Erythroblast (primary cell): ENCODE results near the gene GLIS2.

Source experiments
- DNase-seq, 2 experiments: peaks; one replicate each; lab custom pipeline; 2025; lab: John Stamatoyannopoulos, UW
- GATA1 ChIP-seq: IDR thresholded peaks from 2 replicates; pipeline ENCODE4 v1.6.1; 2011; ENCODE audit warnings: low read depth, mild to moderate bottlenecking, control low read depth, low read length, moderate library complexity
- POLR2A ChIP-seq: IDR thresholded peaks from 2 replicates; pipeline ENCODE4 v1.6.1; 2011; ENCODE audit warnings: mild to moderate bottlenecking, low read length

GLIS2 gene

GRCh38 chr16:4315186-4316107, at the start of gene GLIS2:
Gene GLIS2 (plus strand): TSS chr16:4316067. CDS start chr16:4332281, 16,214 bp downstream.
- peak in 1 of 2 experiments; percentile 24 for DNase-seq
- TF ChIP-seq GATA1 (no peak), POLR2A (no peak)

GRCh38 chr16:4266372-4266771, 49.5 kb upstream of the GLIS2 start:
- peak; percentile 41 to 57 for DNase-seq
- TF ChIP-seq POLR2A (no peak), GATA1 (no peak)

- TF ChIP-seq POLR2A (no peak), GATA1 (no peak)
Observed at GRCh38 chr16:4270091-4270490, 45.8 kb upstream of the GLIS2 start.

GRCh38 chr16:4270595-4270994, 45.3 kb upstream of the GLIS2 start:
- TF ChIP-seq GATA1 (no peak), POLR2A (no peak)
- no peak for DNase-seq

More at GRCh38 chr16:4270091-4270490, 45.8 kb upstream of the GLIS2 start:
- DNase-seq = no peak

DNA sequence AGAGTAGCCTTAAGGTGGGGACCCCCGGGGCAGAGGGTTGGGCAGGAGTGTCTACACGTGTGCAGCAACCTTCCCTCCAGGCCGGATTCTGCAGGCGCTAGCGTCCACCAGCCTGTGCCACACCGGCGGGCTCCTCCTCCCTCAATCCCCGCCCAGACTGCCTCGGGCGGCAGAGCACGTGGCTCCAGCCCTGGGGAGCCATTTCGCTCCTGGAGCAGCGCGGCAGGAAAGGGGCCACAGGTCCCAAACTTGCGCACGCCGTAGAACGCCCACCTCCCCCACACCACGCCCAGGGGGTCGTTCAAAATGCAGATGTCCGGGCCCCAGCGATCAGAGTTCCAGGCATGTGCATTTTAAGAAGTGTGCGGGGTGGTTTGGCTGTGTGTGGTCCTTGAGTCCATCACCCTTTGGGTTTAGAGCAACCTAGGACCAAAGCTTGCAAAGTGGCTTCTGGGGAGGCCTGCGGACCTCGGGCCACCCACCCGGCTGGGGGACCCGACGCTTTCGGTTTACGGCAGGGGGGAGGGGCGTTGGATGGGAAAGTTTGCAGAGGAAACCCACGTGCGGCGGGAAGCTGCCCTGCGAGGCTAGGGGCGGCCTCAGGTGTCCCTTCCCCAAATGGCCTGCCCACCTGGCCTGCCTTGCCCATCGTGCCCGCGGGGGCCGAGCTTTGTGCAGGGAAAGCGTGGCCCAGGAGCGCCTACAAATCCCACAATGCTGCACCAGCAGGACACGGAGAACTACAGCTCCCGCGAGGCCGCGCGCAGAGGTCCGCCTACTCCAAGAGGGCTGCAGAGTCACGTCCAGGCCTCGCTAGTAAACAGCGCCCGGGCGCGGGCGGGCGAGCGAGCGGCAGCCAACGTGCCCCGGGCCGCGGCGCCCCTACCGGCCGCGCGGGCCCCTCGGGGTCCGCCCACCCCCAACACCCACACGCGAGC, 44.4 kb upstream of the GLIS2 start:
- DNase-seq = peak; percentile 93 to 94
- TF ChIP-seq POLR2A (peak; percentile 64), GATA1 (no peak)

GRCh38 chr16:4272114-4272956, 43.5 kb upstream of the GLIS2 start:
- DNase-seq = peak; percentile 64 to 68
- no peak for TF ChIP-seq GATA1
- no peak for TF ChIP-seq POLR2A

GRCh38 chr16:4273858-4274311, 42.0 kb upstream of the GLIS2 start:
- TF ChIP-seq GATA1 (no peak), POLR2A (no peak)
- peak; percentile 75 to 78 for DNase-seq

DNA sequence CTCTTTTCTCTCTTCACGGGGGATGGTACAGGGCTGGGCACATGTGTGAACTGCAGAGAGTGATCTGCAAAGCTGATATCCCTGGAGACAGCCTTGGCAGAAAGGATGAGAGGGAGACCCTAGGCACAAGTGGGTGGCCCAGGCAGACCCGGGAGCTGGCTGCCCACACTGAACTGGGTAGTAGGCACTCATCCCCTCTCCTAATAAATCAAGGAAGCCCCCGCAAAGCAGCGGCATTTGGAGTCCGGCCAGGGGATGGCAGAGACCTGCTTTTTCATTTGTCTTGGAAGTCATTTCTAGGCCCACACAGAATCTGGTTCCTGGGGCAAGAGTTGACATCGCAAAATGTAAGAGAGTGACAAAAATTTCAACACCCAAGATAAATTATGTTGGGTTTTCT, 40.0 kb upstream of the GLIS2 start:
- no peak for DNase-seq
- TF ChIP-seq GATA1 = no peak

- TF ChIP-seq POLR2A = no peak
- no peak for TF ChIP-seq GATA1
- no peak for DNase-seq
Observed at GRCh38 chr16:4277987-4278513, 37.8 kb upstream of the GLIS2 start.

DNA sequence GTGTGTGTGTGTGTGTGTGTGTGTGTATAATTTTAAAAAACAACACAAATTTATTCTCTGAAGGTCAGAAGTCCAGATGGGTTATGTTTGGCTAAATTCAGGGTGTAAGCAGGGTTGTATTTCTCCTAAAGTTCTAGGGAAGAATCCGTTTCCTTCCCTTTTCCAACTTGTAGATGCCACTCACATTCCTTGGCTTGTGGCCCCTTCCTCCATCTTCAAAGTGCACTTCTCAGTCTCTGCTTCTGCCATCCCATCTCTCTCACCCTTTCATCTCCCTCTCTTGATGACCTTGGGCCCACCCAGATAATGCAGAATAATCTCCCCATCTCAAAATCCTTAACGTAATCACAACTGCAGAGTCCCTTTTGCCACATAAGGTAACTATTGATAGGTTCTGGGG, 35.2 kb upstream of the GLIS2 start:
- no peak for DNase-seq
- TF ChIP-seq GATA1 (no peak), POLR2A (no peak)

- TF ChIP-seq POLR2A = no peak
- no peak for TF ChIP-seq GATA1
- no peak for DNase-seq
Observed at GRCh38 chr16:4283441-4283840, 32.4 kb upstream of the GLIS2 start.

DNA sequence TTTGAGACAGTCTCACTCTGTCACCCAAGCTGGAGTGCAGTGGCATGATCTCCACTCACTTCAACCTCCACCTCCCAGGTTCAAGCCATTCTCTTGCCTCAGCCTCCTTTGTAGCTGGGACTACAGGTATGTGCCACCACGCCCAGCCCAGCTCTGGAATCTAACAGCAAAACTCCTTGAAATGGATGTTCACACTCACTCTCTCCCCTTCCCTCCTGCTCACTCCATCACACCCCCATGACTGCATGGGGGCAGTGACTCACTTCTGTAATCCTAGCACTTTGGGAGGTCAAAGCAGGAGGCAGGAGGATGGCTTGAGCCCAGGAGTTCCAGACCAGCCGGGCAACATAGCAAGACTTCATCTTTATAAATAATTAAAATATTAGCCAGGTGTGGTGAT, 31.9 kb upstream of the GLIS2 start:
- TF ChIP-seq GATA1 (no peak), POLR2A (no peak)
- no peak for DNase-seq
